ENCODE results near the gene FAM184B. TPM values are rescaled to one million over a fixed set of nuclear protein-coding genes. Genes with fewer than 3 reads are reported as not detected.

Gene FAM184B
- total and polyA plus RNA-seq, 2 of the 4 experiments (the other 2 are of a cell fraction): 0.07 to 0.18 TPM

- H3K27me3 ChIP-seq (ENCODE audit: control insufficient read depth, insufficient read depth, low read length): no peaks in the 10 kb centered on the region
- H3K36me3 ChIP-seq (ENCODE audit: control insufficient read depth, insufficient read depth, low read length): no peaks in the 10 kb centered on the region
- no peak overlapping the region for H2AFZ ChIP-seq (replicated peaks; ENCODE audit: low read length, poor library complexity)
- no peak overlapping the region for H3K4ac ChIP-seq (ENCODE audit: low read depth, low read length)
- POLR2A ChIA-PET (ENCODE audit: unreplicated experiment): no interaction called here
- no peak overlapping the region for H3K18ac ChIP-seq (ENCODE audit: low read depth, low read length)
- dilution Hi-C loops (cut with HindIII; ENCODE audit: low sequenced_read_pairs, unreplicated experiment) (no loop called here), in situ Hi-C loops (cut with MboI; ENCODE audit: low sequenced_read_pairs) (no loop called here), intact Hi-C loops (cut with micrococcal nuclease) (no loop called here)
- no peaks in the 10 kb centered on the region for H3K4me1 ChIP-seq (ENCODE audit: control insufficient read depth, insufficient read depth, low read length)
- H3K23ac ChIP-seq (ENCODE audit: low read depth, low read length): no peak overlapping the region
- ATAC-seq (ENCODE audit: low read depth) (no peak), DNase-seq (no peak)
- no peak overlapping the region for H3K4me3 ChIP-seq (ENCODE audit: insufficient read depth, low read depth, low read length)
- H4K20me1 ChIP-seq (ENCODE audit: insufficient read depth, low read length): no peaks in the 10 kb centered on the region
- no TSS peak for BruUV-seq (replicated peaks)
- no peak overlapping the region for H3K4me2 ChIP-seq (ENCODE audit: low read depth, low read length)
- no peak overlapping the region for H3K27ac ChIP-seq (ENCODE audit: insufficient read depth, low read length)
- no peaks in the 10 kb centered on the region for H3K79me1 ChIP-seq (ENCODE audit: low read depth in 1 of 2, low read length in 2 of 2)
- no CpG with 5 or more reads among the region's 2 CpGs for WGBS, 2 experiments (ENCODE audit: extremely low coverage in 2 of 2, insufficient read length in 1 of 2)
- H3K56ac ChIP-seq (ENCODE audit: extremely low read depth, insufficient read depth, low read length): no peak overlapping the region
- no peak overlapping the region for H2BK5ac ChIP-seq (ENCODE audit: low read depth, low read length, poor library complexity, severe bottlenecking)
- no peak overlapping the region for H4K8ac ChIP-seq (ENCODE audit: low read depth in 2 of 2, low read length in 2 of 2)
- H2BK15ac ChIP-seq (ENCODE audit: low read depth, low read length): no peak overlapping the region
- H4K5ac ChIP-seq (ENCODE audit: low read depth, low read length): no peak overlapping the region
- no peak overlapping the region for H2AK9ac ChIP-seq (replicated peaks; ENCODE audit: low read depth, low read length, poor library complexity)
- H2BK20ac ChIP-seq (ENCODE audit: low read depth, low read length): no peak overlapping the region
- H2AK5ac ChIP-seq (ENCODE audit: low read depth, low read length): no peak overlapping the region
- no peak overlapping the region for H2BK120ac ChIP-seq (ENCODE audit: low read depth, low read length)
- no peak overlapping the region for H3K14ac ChIP-seq (replicated peaks; ENCODE audit: low read depth, low read length)
- no peak overlapping the region for H3K9ac ChIP-seq (ENCODE audit: low read depth, low read length)
- no peak for TF ChIP-seq FOS (IDR thresholded peaks at IDR 0.05; ENCODE audit: low read depth, low read length)
- TF ChIP-seq, protein P1, sequence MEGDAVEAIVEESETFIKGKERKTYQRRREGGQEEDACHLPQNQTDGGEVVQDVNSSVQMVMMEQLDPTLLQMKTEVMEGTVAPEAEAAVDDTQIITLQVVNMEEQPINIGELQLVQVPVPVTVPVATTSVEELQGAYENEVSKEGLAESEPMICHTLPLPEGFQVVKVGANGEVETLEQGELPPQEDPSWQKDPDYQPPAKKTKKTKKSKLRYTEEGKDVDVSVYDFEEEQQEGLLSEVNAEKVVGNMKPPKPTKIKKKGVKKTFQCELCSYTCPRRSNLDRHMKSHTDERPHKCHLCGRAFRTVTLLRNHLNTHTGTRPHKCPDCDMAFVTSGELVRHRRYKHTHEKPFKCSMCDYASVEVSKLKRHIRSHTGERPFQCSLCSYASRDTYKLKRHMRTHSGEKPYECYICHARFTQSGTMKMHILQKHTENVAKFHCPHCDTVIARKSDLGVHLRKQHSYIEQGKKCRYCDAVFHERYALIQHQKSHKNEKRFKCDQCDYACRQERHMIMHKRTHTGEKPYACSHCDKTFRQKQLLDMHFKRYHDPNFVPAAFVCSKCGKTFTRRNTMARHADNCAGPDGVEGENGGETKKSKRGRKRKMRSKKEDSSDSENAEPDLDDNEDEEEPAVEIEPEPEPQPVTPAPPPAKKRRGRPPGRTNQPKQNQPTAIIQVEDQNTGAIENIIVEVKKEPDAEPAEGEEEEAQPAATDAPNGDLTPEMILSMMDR (conservative IDR thresholded peaks at IDR 0.05; ENCODE audit: low read depth, low read length): no peak
- CTCF ChIA-PET: no interaction called here
- H3K9me3 ChIP-seq (ENCODE audit: control insufficient read depth, insufficient read depth, low read length): no peaks in the 10 kb centered on the region
- H4K91ac ChIP-seq (ENCODE audit: insufficient read depth, low read depth, low read length): no peak overlapping the region
- no peaks in the 10 kb centered on the region for H3K9me1 ChIP-seq (ENCODE audit: insufficient read depth, low read length)
These were observed 73.8 kb downstream of the FAM184B start for GRCh38 chr4:17707671-17708070.
